Prostate gland (tissue), 2 donors: ENCODE measurements around the gene ZFAND2B. TPM values are rescaled to one million over a fixed set of nuclear protein-coding genes. Genes with fewer than 3 reads are reported as not detected.

Experiments used
- DNase-seq: peaks from one replicate; pipeline ENCODE4 v3.0.0-alpha.2; 2019; ENCODE audit warnings: low spot score
- H3K27ac ChIP-seq, 2 donors: fragments of 200-600 bp; sonication (generic); 2 replicates each; pipeline ENCODE4 v1.5.1; 2017 to 2019
- H3K27me3 ChIP-seq: fragments of 200-600 bp; sonication (generic); replicated peaks from 2 replicates; pipeline ENCODE4 v1.5.1; 2019; ENCODE audit not compliant: insufficient read depth
- H3K36me3 ChIP-seq, 2 donors: fragments of 200-600 bp; sonication (generic); 1 replicate in 1 of 2; 2 replicates in 1 of 2; pipeline versions ENCODE4 v1.5.1 to v1.8.1; 2017 to 2019
- H3K4me1 ChIP-seq: fragments of 200-600 bp; sonication (generic); replicated peaks from 2 replicates; pipeline ENCODE4 v1.5.1; 2019
- H3K4me3 ChIP-seq, 2 donors: fragments of 200-600 bp; sonication (generic); 2 replicates each; pipeline ENCODE4 v1.5.1; 2017 to 2019
- H3K9me3 ChIP-seq: fragments of 200-600 bp; sonication (generic); 2 replicates; pipeline ENCODE4 v1.5.1; 2017
- POLR2A ChIP-seq: fragments of 450-650 bp; IDR thresholded peaks from one replicate; pipeline ENCODE4 v1.6.1; 2016; ENCODE audit warnings: antibody characterized with exemption, mild to moderate bottlenecking
- POLR2AphosphoS5 ChIP-seq: sonication (generic); formaldehyde crosslinking; IDR thresholded peaks from one replicate; pipeline ENCODE4 v1.6.1; 2017; ENCODE audit warnings: antibody characterized with exemption
- WGBS: methylation state at CpG from one replicate; pipeline ENCODE4 v1.1.5; 2018; 5-methylcytosine and 5-hydroxymethylcytosine counted together
- intact Hi-C: fragments of 100-400 bp; cut with DNase I; formaldehyde crosslinking; loops from one replicate; pipeline ENCODE4 v1.14.2; 2022
- total RNA-seq, 2 donors: library from RNA; depleted of rRNA; stranded (reverse); fragments of >200 nt; gene quantifications; one replicate each; pipeline ENCODE4 v1.1.0, GENCODE V29; 2016
- TF ChIP-seq, protein P1 (sequence below), 4 experiments: fragments of 200-600 bp in 2 of 4; fragments of 450-650 bp in 2 of 4; sonication (generic) in 2 of 4; IDR thresholded peaks; 1 replicate in 3 of 4; 2 replicates in 1 of 4; pipeline ENCODE4 v1.5.1; 2016 to 2019; ENCODE audit warnings: antibody characterized with exemption in 4 of 4, mild to moderate bottlenecking in 2 of 4, moderate library complexity in 2 of 4

The ZFAND2B gene
- total RNA-seq, 2 donors from 2014 or later, result 49.0 to 57.2 TPM

DNA sequence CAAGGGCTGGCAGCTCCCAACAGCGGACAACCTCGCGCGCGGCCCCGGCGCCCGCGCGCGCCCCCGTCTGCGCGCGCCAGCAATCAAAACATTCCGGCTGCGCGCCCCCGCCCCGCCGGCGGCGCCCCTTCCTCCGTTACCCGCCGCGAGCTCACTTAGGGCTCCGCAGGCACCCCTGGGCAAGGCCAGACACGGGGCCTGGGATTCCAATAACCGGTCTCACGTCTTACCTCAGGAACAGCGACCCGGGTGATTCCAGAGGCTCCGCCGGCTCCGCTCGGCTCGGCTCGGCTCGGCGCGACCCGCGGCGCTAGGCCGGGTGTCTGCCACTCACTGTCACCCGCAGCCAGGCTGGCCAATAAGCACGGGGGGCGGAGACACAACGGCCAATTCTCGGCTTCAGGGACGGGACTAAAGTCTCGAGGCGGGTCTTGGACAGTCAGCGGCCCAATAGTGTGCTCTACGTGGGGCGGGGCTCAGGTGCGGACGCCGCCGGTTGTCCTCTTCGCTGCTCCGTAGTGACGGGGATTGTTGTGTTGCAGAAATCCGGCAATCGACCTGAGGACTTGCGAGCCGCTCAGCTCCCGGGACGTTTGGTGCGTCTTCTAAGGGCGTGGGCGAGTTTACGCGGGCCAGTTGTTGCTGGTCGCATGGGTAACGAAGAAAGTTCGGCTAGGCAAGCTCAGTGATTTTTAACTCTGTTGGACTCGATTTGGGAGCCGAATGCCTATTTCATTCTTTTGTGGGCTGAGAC is 22.9 kb downstream of the ZFAND2B start, which contains the start of the genes ANKZF1 and ATG9A:
ANKZF1 (plus strand) TSS at position 502 of the 754 bp plus-strand sequence. CDS start 452 bp downstream, outside the sequence.
ATG9A (minus strand) TSS at position 332 of the 754 bp plus-strand sequence. CDS start 1,612 bp downstream, outside the sequence.
- Histone ChIP-seq H3K9me3 (no peaks in the 10 kb centered on the region), H3K4me3 (peak within 1 kb of the TSS; percentile 67 to 91), H3K27me3 (no peaks in the 10 kb centered on the region), H3K4me1 (peaks cover 3% of the 10 kb centered on the region), H3K27ac (peak within 1 kb of the TSS; percentile 95 to 96), H3K36me3 (peaks cover 14 to 21% of the 10 kb centered on the region in 2 donors)
- WGBS, result 0% methylated on average over 18 of the region's 80 CpGs
- TF ChIP-seq, protein P1, sequence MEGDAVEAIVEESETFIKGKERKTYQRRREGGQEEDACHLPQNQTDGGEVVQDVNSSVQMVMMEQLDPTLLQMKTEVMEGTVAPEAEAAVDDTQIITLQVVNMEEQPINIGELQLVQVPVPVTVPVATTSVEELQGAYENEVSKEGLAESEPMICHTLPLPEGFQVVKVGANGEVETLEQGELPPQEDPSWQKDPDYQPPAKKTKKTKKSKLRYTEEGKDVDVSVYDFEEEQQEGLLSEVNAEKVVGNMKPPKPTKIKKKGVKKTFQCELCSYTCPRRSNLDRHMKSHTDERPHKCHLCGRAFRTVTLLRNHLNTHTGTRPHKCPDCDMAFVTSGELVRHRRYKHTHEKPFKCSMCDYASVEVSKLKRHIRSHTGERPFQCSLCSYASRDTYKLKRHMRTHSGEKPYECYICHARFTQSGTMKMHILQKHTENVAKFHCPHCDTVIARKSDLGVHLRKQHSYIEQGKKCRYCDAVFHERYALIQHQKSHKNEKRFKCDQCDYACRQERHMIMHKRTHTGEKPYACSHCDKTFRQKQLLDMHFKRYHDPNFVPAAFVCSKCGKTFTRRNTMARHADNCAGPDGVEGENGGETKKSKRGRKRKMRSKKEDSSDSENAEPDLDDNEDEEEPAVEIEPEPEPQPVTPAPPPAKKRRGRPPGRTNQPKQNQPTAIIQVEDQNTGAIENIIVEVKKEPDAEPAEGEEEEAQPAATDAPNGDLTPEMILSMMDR (IDR thresholded peaks at IDR 0.05), result peak in 2 of 4 experiments; percentile 17 to 18
- peak; percentile 79 for TF ChIP-seq POLR2A
- TF ChIP-seq POLR2AphosphoS5, result peak; percentile 98
- peak; percentile 99 for DNase-seq
- intact Hi-C loops, result no loop called here

GRCh38 chr2:219230059-219230540 is 23.5 kb downstream of the ZFAND2B start:
- 0% methylated on average over 24 of the region's 24 CpGs for WGBS
- H3K27me3 ChIP-seq, result no peaks in the 10 kb centered on the region
- peak overlapping the region; percentile 67 to 91 for H3K4me3 ChIP-seq
- DNase-seq, result peak; percentile 53
- H3K4me1 ChIP-seq, result peaks cover 3% of the 10 kb centered on the region
- H3K27ac ChIP-seq, result peak overlapping the region; percentile 95 to 96
- H3K9me3 ChIP-seq, result no peaks in the 10 kb centered on the region
- TF ChIP-seq, protein P1 (IDR thresholded peaks at IDR 0.05), result no peak
- TF ChIP-seq POLR2A, result no peak
- no peak for TF ChIP-seq POLR2AphosphoS5
- intact Hi-C loops, result no loop called here
- H3K36me3 ChIP-seq, result peaks cover 16 to 24% of the 10 kb centered on the region in 2 donors

- H3K27me3 ChIP-seq, result no peaks in the 10 kb centered on the region
- H3K4me3 ChIP-seq, result no peak overlapping the region
- H3K9me3 ChIP-seq, result no peaks in the 10 kb centered on the region
- no peak overlapping the region for H3K27ac ChIP-seq
- H3K4me1 ChIP-seq, result no peaks in the 10 kb centered on the region
- WGBS, result 95% methylated on average over 3 of the region's 3 CpGs
- intact Hi-C loops, result no loop called here
- DNase-seq, result no peak
- peaks cover 24 to 36% of the 10 kb centered on the region in 2 donors for H3K36me3 ChIP-seq
- TF ChIP-seq POLR2A, result no peak
These were observed 27.7 kb downstream of the ZFAND2B start for GRCh38 chr2:219234331-219234730.

- H3K9me3 ChIP-seq, result no peaks in the 10 kb centered on the region
- peak; percentile 12 for TF ChIP-seq POLR2A
- no peak for TF ChIP-seq POLR2AphosphoS5
- no peaks in the 10 kb centered on the region for H3K36me3 ChIP-seq
- intact Hi-C loops, result no loop called here
- peaks cover 3% of the 10 kb centered on the region for H3K4me1 ChIP-seq
- DNase-seq, result no peak
- no peak overlapping the region for H3K27ac ChIP-seq
- no peaks in the 10 kb centered on the region for H3K27me3 ChIP-seq
- WGBS, result 35% methylated on average over 28 of the region's 28 CpGs
- H3K4me3 ChIP-seq, result peak overlapping the region in 1 of 2 donors; percentile 8
These were observed 36.7 kb downstream of the ZFAND2B start for GRCh38 chr2:219243291-219243761.

DNA sequence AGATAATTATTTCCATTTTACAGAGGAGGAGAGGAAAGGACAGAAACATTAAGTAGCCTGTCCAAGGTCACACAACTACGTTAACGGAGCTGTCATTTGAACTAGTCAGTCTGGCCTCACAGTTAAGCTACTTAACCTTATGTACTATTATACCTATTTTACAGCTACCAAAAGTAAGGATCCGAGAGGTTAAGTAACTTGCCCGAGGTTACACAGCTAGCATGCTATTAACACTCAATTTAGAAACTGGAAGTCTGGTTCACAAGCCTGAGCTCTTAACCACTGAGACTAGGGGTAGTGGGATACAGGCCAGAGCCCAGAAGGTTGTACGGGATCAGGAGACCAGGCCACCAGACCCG is 38.2 kb downstream of the ZFAND2B start:
- H3K9me3 ChIP-seq, result no peaks in the 10 kb centered on the region
- 37% methylated on average over 6 of the region's 6 CpGs for WGBS
- no peaks in the 10 kb centered on the region for H3K36me3 ChIP-seq
- no peaks in the 10 kb centered on the region for H3K27me3 ChIP-seq
- intact Hi-C loops, result no loop called here
- no peak for TF ChIP-seq POLR2A
- TF ChIP-seq, protein P1 (IDR thresholded peaks at IDR 0.05), result no peak
- no peak for TF ChIP-seq POLR2AphosphoS5
- H3K27ac ChIP-seq, result peak overlapping the region; percentile 90 to 94
- no peak for DNase-seq
- peak overlapping the region; percentile 74 to 77 for H3K4me3 ChIP-seq
- peaks cover 15% of the 10 kb centered on the region for H3K4me1 ChIP-seq
